ENCODE measurements around the gene TSPAN5. TPM values are rescaled to one million over a fixed set of nuclear protein-coding genes. Genes with fewer than 3 reads are reported as not detected.
"Not testable (repeated sequence)": the region's sequence is repeated elsewhere in the genome, so short reads cannot be mapped to it uniquely, and the experiment has no call there.

TSPAN5 gene
- total RNA-seq, 1 experiment from 2014 or later = 12.4 TPM

GRCh38 chr4:98466868-98467599, 191.4 kb downstream of the TSPAN5 start:
- CTCF ChIA-PET = interaction anchor here (0.5 to 0.6 kb wide), 2 partner anchors 161 to 420 kb away, joined by 3 to 4 read pairs; no protein-coding TSS in a partner anchor
- Histone ChIP-seq H3K9me3 (ENCODE audit: insufficient read depth, low read depth) (no peaks in the 10 kb centered on the region), H3K27ac (no peak overlapping the region), H3K36me3 (ENCODE audit: low read depth) (no peaks in the 10 kb centered on the region), H3K4me3 (no peak overlapping the region), H2AFZ (no peak overlapping the region), H3K9me2 (ENCODE audit: insufficient read depth) (no peaks in the 10 kb centered on the region), H4K20me1 (ENCODE audit: insufficient read depth) (no peaks in the 10 kb centered on the region), H3K4me1 (replicated peaks; ENCODE audit: insufficient read depth) (0 out of 2 replicates have a peak, but pooled peaks cover 3% of the 10 kb centered on the region), H3K27me3 (ENCODE audit: insufficient read depth, low read depth) (no peaks in the 10 kb centered on the region), H3F3A (ENCODE audit: insufficient read depth, low read depth) (no peaks in the 10 kb centered on the region), H3K79me2 (ENCODE audit: low read depth) (no peaks in the 10 kb centered on the region), H3K4me2 (no peak overlapping the region)
- TF ChIP-seq EZH2 (IDR thresholded peaks at IDR 0.05; ENCODE audit: low read depth) = no peak
- TF ChIP-seq, protein P1, sequence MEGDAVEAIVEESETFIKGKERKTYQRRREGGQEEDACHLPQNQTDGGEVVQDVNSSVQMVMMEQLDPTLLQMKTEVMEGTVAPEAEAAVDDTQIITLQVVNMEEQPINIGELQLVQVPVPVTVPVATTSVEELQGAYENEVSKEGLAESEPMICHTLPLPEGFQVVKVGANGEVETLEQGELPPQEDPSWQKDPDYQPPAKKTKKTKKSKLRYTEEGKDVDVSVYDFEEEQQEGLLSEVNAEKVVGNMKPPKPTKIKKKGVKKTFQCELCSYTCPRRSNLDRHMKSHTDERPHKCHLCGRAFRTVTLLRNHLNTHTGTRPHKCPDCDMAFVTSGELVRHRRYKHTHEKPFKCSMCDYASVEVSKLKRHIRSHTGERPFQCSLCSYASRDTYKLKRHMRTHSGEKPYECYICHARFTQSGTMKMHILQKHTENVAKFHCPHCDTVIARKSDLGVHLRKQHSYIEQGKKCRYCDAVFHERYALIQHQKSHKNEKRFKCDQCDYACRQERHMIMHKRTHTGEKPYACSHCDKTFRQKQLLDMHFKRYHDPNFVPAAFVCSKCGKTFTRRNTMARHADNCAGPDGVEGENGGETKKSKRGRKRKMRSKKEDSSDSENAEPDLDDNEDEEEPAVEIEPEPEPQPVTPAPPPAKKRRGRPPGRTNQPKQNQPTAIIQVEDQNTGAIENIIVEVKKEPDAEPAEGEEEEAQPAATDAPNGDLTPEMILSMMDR (conservative IDR thresholded peaks at IDR 0.05) = no peak
- intact Hi-C loops (cut with micrococcal nuclease; ENCODE audit: unreplicated experiment) = loop anchor here (1.0 to 5.0 kb wide), 6 partner anchors 105 to 995 kb away; partner anchors contain the start of genes EIF4E and METAP1
- POLR2A ChIA-PET (ENCODE audit: unreplicated experiment) = interaction anchor here (0.7 kb wide), 1 partner anchor 205 kb away, joined by 4 read pairs; no protein-coding TSS in a partner anchor
- no peak for DNase-seq
- BruUV-seq (replicated peaks) = no TSS peak

GRCh38 chr4:98462487-98462886, 195.9 kb downstream of the TSPAN5 start:
- Histone ChIP-seq H3K79me2 (ENCODE audit: low read depth) (no peaks in the 10 kb centered on the region), H3K4me2 (no peak overlapping the region), H4K20me1 (ENCODE audit: insufficient read depth) (no peaks in the 10 kb centered on the region), H3K4me3 (no peak overlapping the region), H3K27me3 (ENCODE audit: insufficient read depth, low read depth) (no peaks in the 10 kb centered on the region), H3K9me3 (ENCODE audit: insufficient read depth, low read depth) (no peaks in the 10 kb centered on the region), H3F3A (ENCODE audit: insufficient read depth, low read depth) (no peaks in the 10 kb centered on the region), H2AFZ (no peak overlapping the region), H3K9me2 (ENCODE audit: insufficient read depth) (no peaks in the 10 kb centered on the region), H3K27ac (no peak overlapping the region), H3K36me3 (ENCODE audit: low read depth) (no peaks in the 10 kb centered on the region), H3K4me1 (replicated peaks; ENCODE audit: insufficient read depth) (no peaks in the 10 kb centered on the region)
- ChIA-PET CTCF (no interaction called here), POLR2A (ENCODE audit: unreplicated experiment) (no interaction called here)
- intact Hi-C loops (cut with micrococcal nuclease; ENCODE audit: unreplicated experiment) = no loop called here
- no peak for DNase-seq
- TF ChIP-seq, protein P1 (conservative IDR thresholded peaks at IDR 0.05) = no peak
- BruUV-seq (replicated peaks) = no TSS peak

- H3K4me1 ChIP-seq (replicated peaks; ENCODE audit: insufficient read depth); H3F3A ChIP-seq (ENCODE audit: insufficient read depth, low read depth); H3K27ac ChIP-seq; BruUV-seq (replicated peaks); H2AFZ ChIP-seq; H3K79me2 ChIP-seq (ENCODE audit: low read depth); DNase-seq; H3K9me3 ChIP-seq (ENCODE audit: insufficient read depth, low read depth); CTCF ChIA-PET; H3K36me3 ChIP-seq (ENCODE audit: low read depth); H3K4me3 ChIP-seq; POLR2A ChIA-PET (ENCODE audit: unreplicated experiment); intact Hi-C loops (cut with micrococcal nuclease; ENCODE audit: unreplicated experiment); H3K4me2 ChIP-seq; H3K27me3 ChIP-seq (ENCODE audit: insufficient read depth, low read depth); H3K9me2 ChIP-seq (ENCODE audit: insufficient read depth); H4K20me1 ChIP-seq (ENCODE audit: insufficient read depth): not testable (repeated sequence)
Measured at GRCh38 chr4:98461121-98461865, 197.1 kb downstream of the TSPAN5 start.

DNA sequence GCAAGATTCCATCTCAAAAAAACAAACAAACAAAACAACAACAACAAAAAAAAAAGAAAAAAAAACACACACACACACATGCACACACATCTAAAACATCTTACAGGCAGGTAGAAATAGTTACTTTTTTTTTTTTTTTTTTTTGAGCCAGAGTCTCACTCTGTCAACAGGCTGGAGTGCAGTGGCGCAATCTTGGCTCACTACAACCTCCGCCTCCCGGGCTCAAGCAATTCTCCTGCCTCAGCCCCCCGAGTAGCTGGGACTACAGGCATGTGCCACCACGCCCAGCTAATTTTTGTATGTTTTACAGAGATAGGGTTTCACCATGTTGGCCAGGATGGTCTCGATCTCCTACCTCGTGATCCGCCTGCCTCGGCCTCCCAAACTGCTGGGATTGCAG, 201.0 kb downstream of the TSPAN5 start:
- POLR2A ChIA-PET (ENCODE audit: unreplicated experiment); H4K20me1 ChIP-seq (ENCODE audit: insufficient read depth); BruUV-seq (replicated peaks); intact Hi-C loops (cut with micrococcal nuclease; ENCODE audit: unreplicated experiment); H3K4me3 ChIP-seq; H3F3A ChIP-seq (ENCODE audit: insufficient read depth, low read depth); H3K4me2 ChIP-seq; H3K27me3 ChIP-seq (ENCODE audit: insufficient read depth, low read depth); H3K4me1 ChIP-seq (replicated peaks; ENCODE audit: insufficient read depth); H3K9me3 ChIP-seq (ENCODE audit: insufficient read depth, low read depth); H3K9me2 ChIP-seq (ENCODE audit: insufficient read depth); CTCF ChIA-PET; H3K27ac ChIP-seq; DNase-seq; H2AFZ ChIP-seq; H3K79me2 ChIP-seq (ENCODE audit: low read depth); H3K36me3 ChIP-seq (ENCODE audit: low read depth): not testable (repeated sequence)
